Upper lobe of left lung (tissue), 4 donors: ENCODE measurements around the gene TANGO2.

ENCODE experiments used
- CTCF ChIP-seq, 6 experiments: fragments of 450-650 bp in 4 of 6; fragments of 200-600 bp in 2 of 6; sonication (generic) in 2 of 6; IDR thresholded peaks; one replicate each; pipeline ENCODE4 v1.5.1; 2016 to 2019; ENCODE audit warnings: antibody characterized with exemption in 6 of 6
- POLR2A ChIP-seq, 4 donors: fragments of 450-650 bp; IDR thresholded peaks; one replicate each; pipeline ENCODE4 v1.5.1; 2016 to 2017; ENCODE audit warnings: antibody characterized with exemption in 4 of 4, mild to moderate bottlenecking in 2 of 4

GRCh38 chr22:20090730-20091240 is 69.9 kb downstream of the TANGO2 start:
- TF ChIP-seq POLR2A (IDR thresholded peaks at IDR 0.05) (no peak), CTCF (IDR thresholded peaks at IDR 0.05) (no peak)
